ENCODE results near the gene CERS1. TPM values are rescaled to one million over a fixed set of nuclear protein-coding genes. Genes with fewer than 3 reads are reported as not detected.

CERS1 gene, protein sequence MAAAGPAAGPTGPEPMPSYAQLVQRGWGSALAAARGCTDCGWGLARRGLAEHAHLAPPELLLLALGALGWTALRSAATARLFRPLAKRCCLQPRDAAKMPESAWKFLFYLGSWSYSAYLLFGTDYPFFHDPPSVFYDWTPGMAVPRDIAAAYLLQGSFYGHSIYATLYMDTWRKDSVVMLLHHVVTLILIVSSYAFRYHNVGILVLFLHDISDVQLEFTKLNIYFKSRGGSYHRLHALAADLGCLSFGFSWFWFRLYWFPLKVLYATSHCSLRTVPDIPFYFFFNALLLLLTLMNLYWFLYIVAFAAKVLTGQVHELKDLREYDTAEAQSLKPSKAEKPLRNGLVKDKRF
- 3.9 to 6.3 TPM (median 5.1 TPM) in 5 replicates for total RNA-seq (2022; extraction: Qiagen RNA extraction; ENCODE audit: low read depth)

DNA sequence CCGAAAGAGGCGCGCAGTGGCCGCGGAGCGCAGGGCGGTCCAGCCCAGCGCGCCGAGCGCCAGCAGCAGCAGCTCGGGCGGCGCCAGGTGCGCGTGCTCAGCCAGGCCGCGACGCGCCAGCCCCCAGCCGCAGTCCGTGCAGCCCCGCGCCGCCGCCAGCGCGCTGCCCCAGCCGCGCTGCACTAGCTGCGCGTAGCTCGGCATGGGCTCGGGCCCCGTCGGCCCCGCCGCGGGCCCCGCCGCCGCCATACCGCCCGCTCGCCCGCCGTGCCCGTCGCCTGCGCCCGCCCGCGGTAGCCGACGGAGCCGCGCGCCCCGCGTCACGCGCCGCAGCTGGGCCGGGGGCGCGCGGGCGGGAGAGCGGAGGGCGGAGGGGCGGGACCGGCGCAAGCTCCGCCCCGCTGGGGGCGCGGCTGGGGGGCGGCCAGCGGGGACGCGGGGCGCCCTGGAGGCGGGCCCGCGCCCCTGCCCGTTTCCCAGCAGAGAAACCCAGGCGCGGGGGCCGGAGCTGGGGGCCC is at the start of gene CERS1:
CERS1 (minus strand) TSS at position 335 of the 518 bp plus-strand sequence; CDS start at position 249, 86 bp downstream.

DNA sequence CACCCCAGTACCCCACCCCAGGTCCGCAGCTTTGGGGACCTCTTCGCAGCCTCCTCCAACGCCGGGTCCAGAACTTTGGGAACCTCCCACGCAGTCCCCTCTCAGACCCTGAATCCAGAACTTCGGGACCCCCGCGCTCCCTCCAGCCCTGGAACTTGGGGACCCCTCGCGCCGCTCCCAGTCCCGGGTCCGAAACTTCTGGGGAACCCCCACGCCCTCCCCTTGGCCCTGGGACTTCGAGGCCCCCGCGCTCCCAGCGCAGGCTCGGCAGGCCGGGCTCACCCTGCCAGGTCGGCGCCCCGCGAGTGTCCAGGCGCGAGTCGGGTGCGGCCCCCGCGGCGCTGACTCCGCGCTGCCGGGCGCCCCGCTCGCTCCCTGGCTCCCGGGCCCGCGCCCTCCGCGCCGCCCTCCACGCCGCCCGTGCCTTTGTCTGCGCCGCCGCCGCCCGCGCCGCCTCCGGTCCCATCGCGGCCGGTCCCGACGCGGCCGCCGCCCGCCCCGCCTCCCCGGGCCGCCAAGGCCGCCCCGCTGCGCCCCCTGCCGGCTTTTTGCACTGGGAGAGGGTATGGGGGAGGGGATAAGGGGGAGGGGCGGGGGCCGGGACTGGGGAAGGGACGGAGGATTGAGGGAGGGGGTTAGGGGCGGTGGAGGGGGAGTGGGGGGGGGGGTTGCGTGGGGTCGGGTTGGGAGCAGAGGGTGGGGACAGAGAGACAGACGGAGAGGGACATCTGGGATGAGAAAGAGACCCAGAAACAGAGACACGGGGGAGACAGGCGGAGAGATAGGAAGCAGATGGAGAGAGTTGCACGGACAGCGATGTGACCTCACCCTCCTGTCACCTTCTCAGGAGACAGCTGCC is 45.0 kb upstream of the CERS1 start, which contains the start of gene HOMER3:
HOMER3 (minus strand) TSS at position 449 of the 859 bp plus-strand sequence. CDS start 2,235 bp downstream, outside the sequence.

DNA sequence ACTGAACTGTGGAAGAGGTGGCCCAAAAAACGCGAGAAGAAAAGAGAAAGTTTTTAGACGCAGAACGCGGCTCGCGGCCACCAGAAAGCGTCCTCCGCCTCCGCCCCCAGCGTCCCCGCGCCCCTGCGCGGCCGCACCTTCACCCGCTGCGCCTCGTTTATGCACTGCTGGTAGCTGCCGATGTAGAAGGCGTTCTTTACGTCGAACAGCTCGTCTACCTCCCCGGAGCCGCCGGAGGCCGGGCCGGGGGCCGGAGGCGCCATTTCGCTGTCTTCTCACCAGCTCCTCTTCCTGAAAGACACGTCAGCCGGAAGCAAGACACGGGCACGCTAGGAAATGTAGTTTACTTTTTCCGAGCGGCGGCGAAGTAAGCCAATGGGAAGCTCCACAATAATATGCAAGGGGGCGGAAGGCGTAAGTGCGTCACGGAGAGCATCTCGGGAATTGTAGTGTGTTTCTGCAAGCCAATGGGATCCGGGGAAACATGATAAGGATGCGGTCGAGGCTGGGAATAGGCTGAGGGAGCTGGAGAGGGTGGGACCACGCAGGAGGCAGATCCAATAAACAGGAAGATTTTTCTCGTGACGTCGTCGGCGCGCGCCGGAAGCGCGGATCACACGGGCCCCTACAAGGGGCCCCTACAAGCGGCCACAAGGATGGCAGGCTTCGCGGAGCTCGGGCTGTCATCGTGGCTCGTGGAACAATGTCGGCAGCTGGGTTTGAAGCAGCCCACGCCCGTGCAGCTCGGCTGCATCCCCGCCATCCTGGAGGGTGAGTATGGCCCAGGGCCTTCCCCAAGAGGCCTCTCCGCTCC is 23.3 kb upstream of the CERS1 start, which contains the start of the genes COPE and DDX49:
COPE (minus strand) TSS at position 302 of the 814 bp plus-strand sequence; CDS start at position 263, 39 bp downstream.
DDX49 (plus strand) TSS at position 630 of the 814 bp plus-strand sequence; CDS start at position 657, 27 bp downstream.

DNA sequence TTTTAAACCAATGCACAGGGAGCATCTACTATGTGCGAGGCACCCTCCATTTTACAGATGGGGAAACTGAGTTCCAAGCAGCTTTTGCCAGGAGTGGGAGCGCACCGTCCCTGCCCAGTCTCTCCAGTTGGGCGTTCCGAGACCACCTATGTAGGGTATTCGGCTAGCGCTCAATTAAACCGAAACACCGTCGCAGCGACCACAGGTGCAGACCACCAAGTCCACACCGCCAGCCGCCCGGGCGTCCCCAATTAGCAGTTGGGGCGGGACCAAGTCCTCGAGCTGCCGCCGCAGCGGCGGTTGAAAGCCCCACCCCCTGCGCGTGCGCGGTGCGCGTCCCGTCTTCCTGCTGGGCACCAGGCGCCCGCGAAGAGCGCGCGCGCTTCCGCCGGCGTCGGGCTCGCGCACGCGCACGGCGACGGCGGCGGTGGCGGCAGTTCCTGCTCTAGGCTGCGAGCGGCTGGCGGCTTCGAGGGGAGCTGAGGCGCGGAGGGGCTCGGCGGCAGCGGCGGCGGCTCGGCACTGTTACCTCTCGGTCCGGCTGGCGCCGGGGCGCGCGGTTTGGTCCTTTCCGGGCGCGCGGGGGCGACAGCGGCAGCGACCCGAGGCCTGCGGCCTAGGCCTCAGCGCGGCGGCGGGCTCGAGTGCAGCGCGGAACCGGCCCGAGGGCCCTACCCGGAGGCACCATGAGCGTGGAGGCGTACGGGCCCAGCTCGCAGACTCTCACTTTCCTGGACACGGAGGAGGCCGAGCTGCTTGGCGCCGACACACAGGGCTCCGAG is 64.2 kb downstream of the CERS1 start, which contains the start of gene UPF1:
UPF1 (plus strand) TSS at position 436 of the 782 bp plus-strand sequence; CDS start at position 687, 251 bp downstream.

Other genes with a start within 250 kb of the CERS1 start
- 2.2 to 5.6 TPM (median 4.6 TPM) in 5 replicates for gene CRTC1, start 212.5 kb downstream of the CERS1 start, total RNA-seq (2022; extraction: Qiagen RNA extraction; ENCODE audit: low read depth)
- gene COMP, start 104.9 kb downstream of the CERS1 start, total RNA-seq (2022; extraction: Qiagen RNA extraction; ENCODE audit: low read depth), result 0.03 to 0.06 TPM (median 0.06 TPM) in 3 of 5 replicates, not detected in the others
- 33.4 to 45.5 TPM (median 44.3 TPM) in 5 replicates for gene UPF1, start 64.2 kb downstream of the CERS1 start, total RNA-seq (2022; extraction: Qiagen RNA extraction; ENCODE audit: low read depth)
- 143 to 160 TPM (median 150 TPM) in 5 replicates for gene COPE, start 23.2 kb upstream of the CERS1 start, total RNA-seq (2022; extraction: Qiagen RNA extraction; ENCODE audit: low read depth)
- 34.8 to 48.5 TPM (median 42.8 TPM) in 5 replicates for gene DDX49, start 23.6 kb upstream of the CERS1 start, total RNA-seq (2022; extraction: Qiagen RNA extraction; ENCODE audit: low read depth)
- 24.2 to 33.9 TPM (median 30.5 TPM) in 5 replicates for gene HOMER3, start 45.1 kb upstream of the CERS1 start, total RNA-seq (2022; extraction: Qiagen RNA extraction; ENCODE audit: low read depth)
- 22.0 to 36.1 TPM (median 33.5 TPM) in 5 replicates for gene SUGP2, start 137.4 kb upstream of the CERS1 start, total RNA-seq (2022; extraction: Qiagen RNA extraction; ENCODE audit: low read depth)
- gene ARMC6, start 137.4 kb upstream of the CERS1 start, total RNA-seq (2022; extraction: Qiagen RNA extraction; ENCODE audit: low read depth), result 22.6 to 31.4 TPM (median 28.3 TPM) in 5 replicates
- gene SLC25A42, start 167.8 kb upstream of the CERS1 start, total RNA-seq (2022; extraction: Qiagen RNA extraction; ENCODE audit: low read depth), result 0.43 to 1.1 TPM (median 0.89 TPM) in 5 replicates
- 20.8 to 29.2 TPM (median 24.8 TPM) in 5 replicates for gene TMEM161A, start 242.3 kb upstream of the CERS1 start, total RNA-seq (2022; extraction: Qiagen RNA extraction; ENCODE audit: low read depth)

Data from A549 treated with DMSO at 1 μM for 4 hours (cell line).